KMS-11 (cell line): ENCODE measurements around the gene SCNN1G.

Experiments
- H2AFZ ChIP-seq: fragments of 200-600 bp; sonication (generic); 2 replicates; pipeline ENCODE4 v1.6.1; 2016; ENCODE audit warnings: antibody characterized with exemption, mixed run types, low read depth
- H3K27ac ChIP-seq: fragments of 200-600 bp; sonication (generic); 2 replicates; pipeline ENCODE4 v1.6.1; 2016; ENCODE audit warnings: mild to moderate bottlenecking, mixed run types
- H3K27me3 ChIP-seq: fragments of 200-600 bp; sonication (generic); 2 replicates; pipeline ENCODE4 v1.6.1; 2017; ENCODE audit warnings: mild to moderate bottlenecking, low read depth, mixed run types, moderate library complexity; ENCODE audit not compliant: insufficient read depth
- H3K36me3 ChIP-seq: fragments of 200-600 bp; sonication (generic); 2 replicates; pipeline ENCODE4 v1.6.1; 2017; ENCODE audit warnings: mild to moderate bottlenecking, mixed run types; ENCODE audit not compliant: insufficient read depth
- H3K4me1 ChIP-seq: fragments of 200-600 bp; sonication (generic); 2 replicates; pipeline ENCODE4 v1.6.1; 2016; ENCODE audit warnings: mild to moderate bottlenecking, low read depth, mixed run types; ENCODE audit not compliant: poor library complexity, severe bottlenecking
- H3K4me2 ChIP-seq: fragments of 200-600 bp; sonication (generic); 2 replicates; pipeline ENCODE4 v1.7.0; 2016; ENCODE audit warnings: mild to moderate bottlenecking, mixed run types
- H3K4me3 ChIP-seq: fragments of 200-600 bp; sonication (generic); IDR thresholded peaks from 2 replicates; pipeline ENCODE4 v1.6.1; 2017; ENCODE audit warnings: low read depth, low read length, mixed read lengths; ENCODE audit not compliant: insufficient read depth
- H3K79me2 ChIP-seq: fragments of 200-600 bp; sonication (generic); 2 replicates; pipeline ENCODE4 v1.6.1; 2016; ENCODE audit warnings: low read depth, mixed run types; ENCODE audit not compliant: insufficient read depth
- H3K9ac ChIP-seq: fragments of 200-600 bp; sonication (generic); 2 replicates; pipeline ENCODE4 v1.6.1; 2016; ENCODE audit warnings: mild to moderate bottlenecking, mixed run types
- H4K20me1 ChIP-seq: fragments of 200-600 bp; sonication (generic); 2 replicates; pipeline ENCODE4 v1.6.1; 2016; ENCODE audit warnings: mild to moderate bottlenecking, mixed run types; ENCODE audit not compliant: insufficient read depth
- TF ChIP-seq, protein P1 (sequence below): fragments of 200-600 bp; sonication (generic); conservative IDR thresholded peaks from 2 replicates; pipeline ENCODE4 v1.6.1; 2017; ENCODE audit warnings: low read depth, mild to moderate bottlenecking, antibody characterized with exemption, low read length, moderate library complexity, mixed read lengths

SCNN1G gene

DNA sequence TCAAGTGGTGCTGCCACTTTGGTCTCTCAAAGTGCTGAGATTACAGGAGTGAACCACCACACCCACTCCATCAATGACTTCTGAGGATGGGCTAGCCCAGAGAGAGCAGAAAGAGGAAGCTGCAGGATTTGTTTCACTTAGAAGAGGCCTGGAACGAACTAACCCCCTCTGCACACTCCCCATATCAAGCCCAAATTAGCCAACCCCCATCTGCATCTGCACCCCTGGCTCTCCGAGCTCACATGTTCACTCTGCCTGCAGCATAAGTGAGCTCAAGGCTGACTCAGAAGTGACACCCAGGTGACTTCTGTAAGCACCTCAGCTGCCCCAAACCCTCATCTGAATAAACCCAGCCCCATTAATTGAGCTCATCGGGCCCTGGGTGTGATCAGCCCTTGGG is 4.8 kb downstream of the SCNN1G start:
- H3K36me3 ChIP-seq, result no peaks in the 10 kb centered on the region
- H3K79me2 ChIP-seq, result no peaks in the 10 kb centered on the region
- H3K27ac ChIP-seq, result no peak overlapping the region
- no peaks in the 10 kb centered on the region for H4K20me1 ChIP-seq
- no peak overlapping the region for H3K4me2 ChIP-seq
- no peak overlapping the region for H3K4me3 ChIP-seq
- H3K27me3 ChIP-seq, result no peaks in the 10 kb centered on the region
- H3K4me1 ChIP-seq, result no peaks in the 10 kb centered on the region
- no peak overlapping the region for H2AFZ ChIP-seq
- no peak overlapping the region for H3K9ac ChIP-seq
- TF ChIP-seq, protein P1, sequence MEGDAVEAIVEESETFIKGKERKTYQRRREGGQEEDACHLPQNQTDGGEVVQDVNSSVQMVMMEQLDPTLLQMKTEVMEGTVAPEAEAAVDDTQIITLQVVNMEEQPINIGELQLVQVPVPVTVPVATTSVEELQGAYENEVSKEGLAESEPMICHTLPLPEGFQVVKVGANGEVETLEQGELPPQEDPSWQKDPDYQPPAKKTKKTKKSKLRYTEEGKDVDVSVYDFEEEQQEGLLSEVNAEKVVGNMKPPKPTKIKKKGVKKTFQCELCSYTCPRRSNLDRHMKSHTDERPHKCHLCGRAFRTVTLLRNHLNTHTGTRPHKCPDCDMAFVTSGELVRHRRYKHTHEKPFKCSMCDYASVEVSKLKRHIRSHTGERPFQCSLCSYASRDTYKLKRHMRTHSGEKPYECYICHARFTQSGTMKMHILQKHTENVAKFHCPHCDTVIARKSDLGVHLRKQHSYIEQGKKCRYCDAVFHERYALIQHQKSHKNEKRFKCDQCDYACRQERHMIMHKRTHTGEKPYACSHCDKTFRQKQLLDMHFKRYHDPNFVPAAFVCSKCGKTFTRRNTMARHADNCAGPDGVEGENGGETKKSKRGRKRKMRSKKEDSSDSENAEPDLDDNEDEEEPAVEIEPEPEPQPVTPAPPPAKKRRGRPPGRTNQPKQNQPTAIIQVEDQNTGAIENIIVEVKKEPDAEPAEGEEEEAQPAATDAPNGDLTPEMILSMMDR, result no peak

DNA sequence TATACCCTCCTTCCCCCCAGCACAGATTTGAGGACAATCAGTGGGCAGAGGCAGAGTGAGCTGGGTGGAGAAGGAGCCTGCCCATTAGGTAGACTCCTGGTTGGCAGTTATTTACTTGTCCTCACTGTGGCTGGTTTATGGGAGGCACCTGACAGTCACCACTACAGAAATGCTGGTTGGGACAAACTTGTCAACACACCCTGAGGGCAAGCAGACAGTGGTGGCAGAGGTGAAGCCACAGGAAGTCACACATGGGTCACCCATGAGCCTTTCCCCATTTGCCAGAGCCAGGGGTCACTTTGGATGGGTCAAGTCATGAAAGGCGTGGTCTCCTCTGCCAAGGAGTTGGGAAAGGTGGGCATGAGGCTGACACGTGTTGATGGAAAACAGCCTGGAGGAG is 6.4 kb downstream of the SCNN1G start:
- no peaks in the 10 kb centered on the region for H3K36me3 ChIP-seq
- H3K27ac ChIP-seq, result no peak overlapping the region
- no peak overlapping the region for H2AFZ ChIP-seq
- H3K4me3 ChIP-seq, result no peak overlapping the region
- H3K79me2 ChIP-seq, result no peaks in the 10 kb centered on the region
- TF ChIP-seq, protein P1, result no peak
- H3K9ac ChIP-seq, result no peak overlapping the region
- no peaks in the 10 kb centered on the region for H3K27me3 ChIP-seq
- no peaks in the 10 kb centered on the region for H3K4me1 ChIP-seq
- no peak overlapping the region for H3K4me2 ChIP-seq
- H4K20me1 ChIP-seq, result no peaks in the 10 kb centered on the region

DNA sequence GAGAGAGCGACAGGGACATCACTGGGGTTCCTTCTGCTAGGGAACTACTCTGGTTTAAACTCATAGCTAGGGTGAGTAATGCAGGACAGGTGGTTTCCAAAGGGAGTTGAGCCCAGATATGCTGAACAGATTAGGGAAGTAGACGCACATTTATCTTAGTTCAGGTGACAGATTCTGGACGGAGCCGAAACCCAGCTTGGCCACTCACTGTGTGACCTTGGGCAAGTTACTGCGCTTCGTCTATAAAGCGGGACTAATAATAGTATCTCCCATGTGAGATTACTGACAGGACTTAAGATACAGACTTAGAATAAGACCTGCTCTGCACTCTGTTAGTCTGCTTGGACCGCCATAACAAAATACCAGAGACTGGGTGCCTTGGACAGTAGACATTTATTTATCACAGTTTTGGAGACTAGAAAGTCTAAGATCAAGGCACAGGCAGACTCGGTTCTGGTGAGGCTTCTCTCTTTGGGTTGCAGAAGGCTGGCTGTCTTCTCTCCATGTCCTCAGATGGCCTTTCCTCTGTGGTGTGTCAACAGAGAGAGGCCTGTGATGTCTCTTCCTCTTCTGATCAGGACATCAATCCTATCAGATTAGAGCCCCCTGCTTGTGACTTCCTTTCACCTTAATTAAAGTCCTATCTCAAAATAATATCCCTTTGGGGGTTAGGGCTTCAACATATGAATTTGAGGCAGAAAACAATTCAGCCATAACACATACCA is 12.1 kb downstream of the SCNN1G start:
- TF ChIP-seq, protein P1, result no peak
- Histone ChIP-seq H3K27ac (no peak overlapping the region), H3K4me2 (no peak overlapping the region), H2AFZ (no peak overlapping the region), H3K36me3 (no peaks in the 10 kb centered on the region), H3K4me3 (no peak overlapping the region), H3K27me3 (no peaks in the 10 kb centered on the region), H3K79me2 (no peaks in the 10 kb centered on the region), H3K4me1 (peaks cover 10% of the 10 kb centered on the region), H4K20me1 (no peaks in the 10 kb centered on the region), H3K9ac (no peak overlapping the region)

DNA sequence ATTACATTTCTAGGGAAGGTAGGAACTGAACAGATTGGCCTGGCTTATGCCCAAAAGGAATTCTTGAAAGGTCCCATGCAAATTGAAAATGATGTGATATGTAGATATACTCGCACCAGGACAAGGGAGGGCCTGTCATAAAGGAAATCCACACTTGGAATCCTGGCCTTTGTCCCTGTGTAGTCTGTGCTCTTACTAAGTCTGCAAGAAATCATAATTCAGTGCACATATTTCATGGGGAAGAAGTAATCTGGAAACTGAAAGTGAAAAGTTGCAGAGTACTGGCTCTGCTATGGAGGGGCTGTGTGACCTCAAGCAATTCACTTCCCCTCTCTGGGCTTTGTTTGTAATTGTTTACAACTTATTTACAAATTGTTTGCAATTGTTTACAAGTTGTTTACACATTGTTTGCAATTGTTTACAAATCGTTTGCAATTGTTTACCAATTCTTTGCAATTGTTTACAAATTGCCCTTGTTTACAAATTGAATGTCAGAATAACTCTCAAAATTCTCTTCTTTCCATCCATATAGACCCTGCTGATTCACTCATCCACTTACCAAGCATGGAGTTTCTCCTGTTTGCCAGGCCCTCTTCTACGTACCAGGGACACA is 12.9 kb downstream of the SCNN1G start:
- no peaks in the 10 kb centered on the region for H3K36me3 ChIP-seq

More for the DNA sequence above, 12.9 kb downstream of the SCNN1G start:
- Histone ChIP-seq H3K4me1 (peaks cover 16% of the 10 kb centered on the region), H4K20me1 (no peaks in the 10 kb centered on the region), H3K4me3 (no peak overlapping the region), H3K27me3 (no peaks in the 10 kb centered on the region), H2AFZ (no peak overlapping the region), H3K4me2 (no peak overlapping the region), H3K27ac (no peak overlapping the region), H3K79me2 (no peaks in the 10 kb centered on the region), H3K9ac (no peak overlapping the region)
- TF ChIP-seq, protein P1, result no peak
